EL (cell line): ENCODE results near the gene RBP2.

Source experiments
- DNase-seq: peaks from one replicate; pipeline ENCODE4 v3.0.0-alpha.2; 2016

The RBP2 gene

DNA sequence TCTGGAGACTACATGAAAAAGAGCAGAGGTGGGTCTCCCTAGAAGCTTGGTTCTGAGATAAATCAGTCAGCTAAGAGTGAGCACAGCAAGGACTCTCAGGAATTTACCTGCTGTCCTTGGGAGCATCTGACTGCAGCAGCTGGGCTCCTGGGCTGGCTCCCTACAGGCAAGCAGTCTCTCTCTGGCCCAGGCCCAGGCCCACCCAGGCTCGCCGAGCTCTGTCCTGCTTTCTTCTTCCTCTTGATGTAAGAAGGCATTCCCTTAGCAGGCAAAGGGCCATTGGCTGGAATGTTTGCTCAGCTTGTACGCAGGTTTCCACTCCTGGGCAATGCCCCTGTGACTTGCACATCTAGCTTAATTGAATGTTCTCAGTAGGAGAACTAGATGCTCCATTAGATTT lies 4.3 kb upstream of the RBP2 start:
- DNase-seq = no peak

DNA sequence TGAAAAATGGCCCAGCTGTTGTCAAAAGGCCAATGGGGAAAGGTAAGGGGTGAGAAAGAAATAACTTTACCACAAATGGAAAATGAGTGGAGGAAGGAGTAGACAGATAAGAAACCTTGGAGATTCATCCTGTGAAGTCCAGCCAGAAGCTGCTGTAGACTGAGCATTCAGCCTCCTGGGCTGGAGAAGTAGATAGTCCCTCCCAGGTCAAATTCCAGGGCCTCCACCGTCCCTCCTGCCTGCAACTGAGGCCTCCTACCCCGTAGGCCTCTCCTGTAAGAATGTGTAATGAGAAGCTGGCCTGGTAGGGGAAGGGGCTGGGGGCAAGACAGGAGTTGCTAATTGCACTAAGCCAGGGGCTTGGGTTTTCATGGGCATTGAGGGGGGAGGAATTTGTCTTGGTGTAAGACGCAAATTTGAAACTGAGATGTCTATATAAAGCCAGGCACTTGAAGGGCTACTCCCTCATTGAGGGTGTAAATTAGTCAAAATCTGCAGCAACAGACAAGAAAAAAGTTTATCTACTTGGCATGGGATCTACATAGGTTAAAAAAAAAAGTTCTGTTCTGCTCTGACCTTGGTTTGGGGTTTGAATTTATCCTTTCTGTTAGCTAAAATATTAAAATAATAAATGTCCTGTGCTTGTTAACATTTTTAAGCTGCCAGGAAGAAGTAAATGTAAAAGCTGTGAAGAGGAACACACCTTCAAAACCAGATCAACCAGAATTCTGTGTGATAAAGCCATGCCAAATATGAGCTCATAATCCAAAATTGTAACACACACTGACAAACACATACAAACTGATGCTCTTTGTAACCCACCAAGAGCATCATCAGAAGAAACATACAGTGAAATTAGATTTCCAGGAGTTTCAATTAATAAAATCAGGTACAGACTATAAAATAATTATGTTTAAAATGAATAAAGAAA lies 1.7 kb upstream of the RBP2 start:
- DNase-seq = no peak

DNA sequence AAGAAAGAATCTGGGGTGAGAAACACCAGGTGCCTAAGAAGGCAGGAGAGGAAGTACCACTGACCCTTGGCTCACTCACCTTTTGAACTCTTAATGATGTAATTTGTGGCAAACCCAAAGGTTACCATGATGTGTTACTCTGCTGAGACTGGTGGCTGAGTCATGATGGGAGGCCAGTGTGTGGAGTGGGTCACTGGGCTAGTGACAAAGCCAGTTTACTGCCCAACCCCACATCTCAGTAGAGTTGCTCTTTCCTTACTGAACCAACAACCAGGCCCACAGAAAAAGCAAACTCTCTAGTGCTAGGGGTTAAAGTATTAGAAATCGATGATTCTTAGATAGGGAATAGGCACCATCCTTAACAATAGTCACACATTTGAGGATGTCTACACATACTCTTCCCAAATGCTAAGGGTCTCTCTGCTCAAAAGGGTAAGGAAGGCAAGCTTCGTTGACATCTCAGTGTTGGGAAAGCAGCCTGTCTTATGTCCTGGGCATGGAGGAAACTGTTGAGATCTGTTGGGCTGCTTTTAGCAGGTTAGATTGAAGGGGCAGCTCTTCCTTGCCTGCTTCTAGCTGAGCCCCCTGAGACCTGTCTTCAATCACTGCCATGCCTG lies 3.1 kb downstream of the RBP2 start:
- DNase-seq = no peak

DNA sequence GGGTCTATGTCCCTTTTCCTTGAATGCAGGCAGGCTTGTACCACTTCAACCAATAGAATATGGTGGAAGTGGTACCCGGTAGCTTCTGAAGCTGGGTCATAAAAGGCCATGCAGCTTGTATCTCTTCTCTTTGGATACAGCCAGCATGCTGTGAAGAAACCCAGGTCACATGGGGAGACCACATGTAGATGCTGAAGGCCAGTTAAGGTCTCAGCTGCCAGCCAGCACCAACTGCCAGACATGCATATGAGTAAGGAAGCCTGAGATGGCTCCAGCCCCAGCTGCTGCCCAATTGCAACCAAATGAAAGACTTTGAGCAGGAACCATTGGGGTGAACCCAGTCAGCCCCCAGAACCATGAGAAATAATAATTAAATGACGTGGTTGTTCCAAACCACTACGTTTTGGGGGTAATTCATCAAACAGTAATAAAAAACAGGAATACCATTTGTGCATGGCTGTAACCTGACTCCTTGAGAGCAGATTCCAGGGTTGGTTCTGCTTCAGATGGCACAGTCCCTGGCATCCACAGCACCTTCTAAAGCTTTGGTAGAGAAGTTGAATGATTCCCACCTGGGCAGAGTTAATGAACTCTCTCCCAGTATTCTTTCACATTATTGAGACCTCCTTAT lies 3.8 kb downstream of the RBP2 start:
- no peak for DNase-seq

DNA sequence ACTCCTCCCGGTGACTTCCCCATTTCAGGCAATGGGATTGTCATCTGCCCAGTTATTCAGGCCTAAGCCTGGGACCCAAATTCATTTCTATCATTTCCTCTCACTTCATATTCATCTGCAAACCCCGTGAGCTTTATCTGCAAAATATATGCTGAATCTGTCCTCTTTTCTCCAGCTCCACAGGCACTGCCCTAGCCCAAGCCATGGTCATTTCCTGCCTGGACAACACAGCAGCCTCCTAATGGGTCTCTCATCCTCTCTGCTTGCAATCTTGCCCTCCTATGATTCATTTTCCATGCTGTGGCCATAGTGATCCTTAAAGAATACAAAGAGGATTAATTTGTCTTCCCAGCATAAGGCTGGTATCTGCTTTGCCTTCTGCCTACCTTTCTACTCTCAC lies 6.1 kb downstream of the RBP2 start:
- DNase-seq = no peak

DNA sequence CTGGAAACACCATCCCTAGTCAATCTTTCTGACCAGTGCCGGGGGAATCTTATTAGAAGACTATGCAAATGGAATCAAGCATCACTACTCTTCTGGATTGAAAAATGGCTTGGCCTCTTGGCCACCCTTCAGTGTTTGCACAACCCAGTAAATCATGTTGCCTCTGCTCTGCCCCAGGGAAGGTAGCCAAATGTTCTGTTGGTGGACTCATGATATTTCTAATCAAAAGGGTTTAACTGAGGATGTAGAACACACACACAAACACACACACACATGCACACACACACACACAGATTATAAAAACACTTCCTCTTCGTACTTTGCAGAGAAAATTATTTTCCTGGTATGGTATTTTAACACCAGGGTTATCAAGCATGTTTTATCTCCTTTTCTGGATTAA lies 7.9 kb downstream of the RBP2 start:
- DNase-seq = no peak

DNA sequence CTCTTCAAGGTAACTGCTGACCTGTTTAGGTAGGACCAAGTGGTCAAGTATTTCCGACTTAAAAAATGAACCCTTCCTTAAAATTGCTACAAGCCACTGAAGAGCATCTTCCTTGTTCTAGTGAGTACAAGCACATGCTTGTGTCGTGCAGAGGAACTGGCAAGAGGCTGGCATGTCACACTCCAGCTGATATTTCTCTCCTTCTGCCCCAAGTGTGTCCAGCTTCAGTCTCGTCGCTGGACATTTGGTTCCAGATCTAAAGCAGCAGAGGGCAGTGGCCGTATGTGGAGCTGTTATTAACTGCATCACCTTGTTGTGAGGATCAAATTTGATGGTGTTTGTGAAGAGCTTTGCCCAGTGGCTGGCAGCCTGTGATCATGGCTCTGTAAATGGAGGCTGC lies 10.0 kb downstream of the RBP2 start:
- no peak for DNase-seq

DNA sequence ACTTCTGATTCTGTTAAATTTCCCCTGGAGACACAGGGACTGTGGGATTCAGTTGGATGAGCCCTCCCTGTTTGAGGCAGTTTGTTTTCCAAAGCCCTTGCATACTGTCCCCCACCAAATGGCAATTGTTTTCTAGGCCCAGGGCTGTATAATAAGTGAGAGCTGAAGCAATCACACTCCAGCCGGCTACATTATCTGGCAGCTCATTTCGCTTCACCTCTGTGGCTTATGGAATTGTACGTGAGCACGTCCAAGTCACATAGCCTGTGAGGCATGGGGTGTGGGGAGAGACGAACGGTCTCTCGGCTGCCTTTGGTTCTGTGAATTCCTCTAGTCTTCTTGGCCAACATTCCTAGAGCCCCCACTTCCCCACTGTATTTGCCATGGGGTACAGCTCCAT lies 10.7 kb downstream of the RBP2 start:
- no peak for DNase-seq

DNA sequence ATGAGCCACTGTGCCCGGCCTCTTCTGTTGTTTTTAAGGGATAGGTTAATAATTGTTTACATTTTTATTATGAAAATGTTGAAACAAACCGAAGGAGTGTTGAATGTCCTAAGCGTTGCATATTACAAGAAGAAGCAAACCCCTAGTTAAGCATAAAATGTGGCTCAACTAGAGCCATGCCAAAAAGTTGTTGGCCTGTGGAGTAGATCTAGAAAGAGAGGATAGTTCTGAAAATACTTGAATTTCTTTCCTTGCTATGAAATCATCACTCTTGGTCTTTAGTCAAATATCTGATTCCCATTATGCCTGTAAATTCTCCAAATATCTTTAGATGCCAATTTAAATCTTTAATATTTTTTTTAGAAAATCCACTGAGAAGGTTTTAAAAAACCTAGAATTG lies 12.8 kb downstream of the RBP2 start:
- DNase-seq = no peak

DNA sequence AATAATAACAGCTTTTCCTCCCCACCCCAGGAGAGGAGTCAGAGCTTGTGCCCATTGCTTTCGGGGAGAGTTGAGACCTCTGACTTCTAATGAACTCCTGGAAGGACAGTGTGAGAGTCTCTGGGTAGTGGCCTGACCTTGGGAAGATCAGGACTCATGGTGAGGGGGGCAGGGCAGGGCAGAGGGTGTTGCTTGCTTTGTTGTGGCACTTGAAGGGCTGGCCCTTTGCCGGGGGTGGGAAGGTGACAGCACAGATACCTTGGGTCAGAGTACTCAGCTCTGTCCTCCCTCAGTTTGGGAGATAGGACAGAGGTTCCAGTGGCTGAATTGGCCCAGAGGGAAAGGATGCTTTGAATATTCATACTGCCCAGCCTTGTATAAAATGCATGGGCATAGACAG lies 15.8 kb downstream of the RBP2 start:
- no peak for DNase-seq

DNA sequence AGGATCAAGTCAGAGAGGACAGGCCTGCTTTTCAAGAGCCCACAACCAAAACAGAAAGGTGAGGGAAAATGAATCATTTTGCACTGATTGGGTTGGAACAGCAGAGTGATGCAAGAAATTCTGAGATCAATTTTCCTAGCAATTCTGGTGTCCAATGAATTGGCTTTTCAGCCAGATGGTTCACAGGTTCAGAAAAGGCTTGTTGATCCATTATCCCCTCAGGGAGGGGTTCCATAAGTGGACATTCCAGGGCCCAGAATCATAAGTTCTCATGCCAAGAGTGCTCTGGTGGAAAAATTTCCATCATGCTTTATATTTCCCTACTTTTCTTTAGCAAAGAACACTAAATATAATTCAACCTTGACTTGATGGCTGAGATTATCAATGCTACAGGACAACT lies 16.2 kb downstream of the RBP2 start:
- DNase-seq = no peak

DNA sequence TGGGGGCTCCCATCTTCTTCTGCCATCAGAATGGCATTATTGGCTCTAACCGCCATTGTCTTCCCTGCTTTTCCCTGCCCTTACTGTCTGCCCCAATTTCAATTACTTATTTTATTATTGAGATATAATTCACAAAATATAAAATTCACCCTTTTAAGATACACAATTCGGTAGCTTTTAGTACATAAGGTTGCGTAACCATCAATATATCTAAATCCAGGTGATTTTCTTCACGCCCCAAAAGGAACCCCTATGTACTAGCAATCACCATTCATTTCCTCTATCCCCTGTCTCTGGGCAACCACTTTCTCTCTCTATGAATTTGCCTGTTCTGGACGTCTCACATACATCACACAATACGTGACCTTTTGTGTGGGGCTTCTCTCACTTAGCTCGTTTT lies 18.0 kb downstream of the RBP2 start:
- DNase-seq = no peak

DNA sequence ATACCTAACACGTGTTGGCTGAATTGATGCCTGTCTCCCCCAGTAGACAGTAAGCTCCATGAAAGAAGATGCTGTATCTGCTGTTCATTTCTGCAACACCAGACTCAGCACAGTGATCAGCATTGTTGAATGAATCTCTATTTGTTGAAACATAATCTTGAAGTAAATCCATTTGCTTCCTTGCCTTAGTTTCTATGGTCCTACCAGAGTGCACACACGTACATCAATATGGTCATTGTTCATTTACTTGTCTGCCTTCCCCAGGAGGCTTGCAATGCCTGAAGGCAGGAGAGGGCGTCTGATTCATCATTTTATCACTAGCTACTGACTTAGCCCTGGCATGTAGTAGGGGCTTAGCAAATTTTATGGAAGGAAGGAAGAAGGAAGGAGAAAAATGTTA lies 19.2 kb downstream of the RBP2 start:
- DNase-seq = no peak

DNA sequence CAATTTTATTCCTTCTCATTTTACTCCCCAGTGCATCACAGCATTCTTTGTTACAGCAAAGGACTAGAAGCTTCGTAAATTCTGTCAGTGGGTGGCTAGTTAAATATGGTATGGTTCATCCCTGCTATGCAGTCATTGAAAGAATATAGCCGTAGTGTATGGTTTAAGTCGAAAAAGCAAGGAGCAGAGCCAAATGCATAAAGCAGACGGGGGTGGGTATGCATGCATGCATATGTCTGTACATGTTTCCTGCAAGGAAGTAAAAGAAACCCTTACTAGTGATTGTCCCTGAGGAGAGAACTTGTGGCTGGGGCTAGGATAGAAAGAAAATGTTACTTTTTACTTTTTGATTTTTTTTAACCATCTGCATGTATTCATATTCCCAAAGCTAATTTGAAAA lies 19.9 kb downstream of the RBP2 start:
- DNase-seq = no peak

DNA sequence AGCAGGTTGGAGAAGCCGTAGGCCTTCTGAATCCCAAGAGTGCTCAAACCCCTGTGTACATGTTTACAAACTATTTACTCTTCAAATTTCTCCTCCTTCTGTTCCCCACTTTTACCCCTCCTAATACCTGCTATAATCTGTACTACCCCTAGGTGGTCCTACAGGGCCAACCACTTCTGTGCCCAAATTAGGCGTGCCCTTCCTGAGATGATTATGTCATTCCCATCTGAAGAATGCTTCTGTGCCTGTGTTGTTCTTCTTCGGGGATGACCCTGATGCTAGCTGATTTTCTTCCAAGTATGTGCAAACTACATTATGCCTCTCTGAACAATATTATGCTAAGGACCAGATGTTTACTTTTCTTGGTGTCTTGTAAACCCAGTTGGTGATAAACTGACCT lies 20.5 kb downstream of the RBP2 start:
- DNase-seq = no peak

DNA sequence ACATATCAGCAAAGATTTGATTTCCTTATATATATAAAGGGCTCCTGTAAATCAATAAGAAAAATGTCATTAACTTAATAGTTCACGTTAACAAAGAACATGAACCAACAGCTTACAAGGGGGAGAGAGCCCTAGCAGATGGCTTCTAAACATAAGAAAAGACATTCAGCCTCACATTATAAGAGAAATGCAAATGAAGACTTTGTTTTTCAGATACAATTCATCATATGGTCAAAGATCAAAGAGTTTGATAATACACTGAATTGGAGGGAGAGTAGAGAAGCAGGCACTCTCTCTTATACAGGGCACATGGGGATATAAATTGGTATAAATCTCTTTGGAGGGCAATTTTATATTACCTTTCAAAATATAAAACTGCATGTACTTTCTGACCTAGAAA lies 21.1 kb downstream of the RBP2 start:
- DNase-seq = no peak

DNA sequence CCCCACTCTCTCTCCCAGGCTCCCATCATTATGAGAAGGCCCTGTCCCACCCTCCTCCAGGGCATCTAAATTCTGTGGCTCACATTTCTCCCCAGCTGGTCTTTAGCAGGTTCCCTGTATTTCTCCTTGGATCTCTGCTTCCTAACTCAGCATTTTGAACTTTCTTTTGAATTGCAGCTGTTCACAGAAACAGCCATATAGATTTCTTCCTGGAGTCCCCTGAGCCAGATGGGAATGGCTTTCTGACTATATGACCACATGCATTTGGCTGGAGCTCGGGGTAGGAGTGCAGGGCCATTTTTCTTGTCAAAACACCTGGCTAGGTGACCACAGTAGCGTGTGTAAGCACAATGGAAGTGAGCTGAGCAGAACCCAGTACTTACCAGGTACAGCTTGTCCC lies 22.0 kb downstream of the RBP2 start:
- no peak for DNase-seq

DNA sequence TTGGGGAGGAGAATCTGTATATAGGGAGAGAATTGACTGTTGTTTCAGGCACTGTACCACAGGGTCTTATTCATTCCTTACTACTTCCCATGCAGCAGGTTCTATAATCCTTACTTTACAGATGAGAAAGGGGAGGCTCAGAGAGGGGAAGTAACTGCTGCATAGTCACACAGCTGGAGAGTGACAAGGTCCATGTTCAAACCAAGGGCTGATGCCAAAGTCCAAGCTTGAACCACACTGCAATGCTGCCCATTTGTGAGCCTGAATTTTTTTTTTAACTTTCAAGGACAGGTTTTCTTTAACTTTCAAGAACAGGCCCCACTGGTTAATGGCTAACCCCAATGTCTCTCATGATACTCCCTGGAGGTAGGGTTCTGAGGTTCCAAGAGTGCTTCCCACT lies 26.2 kb downstream of the RBP2 start:
- no peak for DNase-seq

DNA sequence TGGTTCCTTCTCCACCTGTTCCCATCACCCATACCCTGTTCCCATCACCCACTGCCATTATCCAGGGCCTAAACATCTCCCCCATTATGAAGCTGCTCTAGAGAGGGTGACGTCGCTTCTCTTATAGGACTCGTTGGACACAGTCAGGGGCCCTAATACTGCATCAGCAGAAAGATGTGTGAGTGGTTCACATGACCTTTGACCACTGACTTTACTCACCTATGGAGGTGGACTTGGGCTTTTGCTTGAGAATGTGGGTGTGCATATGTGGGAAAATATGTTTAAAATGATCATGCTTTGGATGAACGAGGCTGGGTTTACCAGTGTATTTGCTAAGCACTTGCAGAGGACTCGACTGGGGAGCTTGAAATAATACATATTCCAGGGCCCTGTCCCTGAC lies 26.8 kb downstream of the RBP2 start:
- no peak for DNase-seq

DNA sequence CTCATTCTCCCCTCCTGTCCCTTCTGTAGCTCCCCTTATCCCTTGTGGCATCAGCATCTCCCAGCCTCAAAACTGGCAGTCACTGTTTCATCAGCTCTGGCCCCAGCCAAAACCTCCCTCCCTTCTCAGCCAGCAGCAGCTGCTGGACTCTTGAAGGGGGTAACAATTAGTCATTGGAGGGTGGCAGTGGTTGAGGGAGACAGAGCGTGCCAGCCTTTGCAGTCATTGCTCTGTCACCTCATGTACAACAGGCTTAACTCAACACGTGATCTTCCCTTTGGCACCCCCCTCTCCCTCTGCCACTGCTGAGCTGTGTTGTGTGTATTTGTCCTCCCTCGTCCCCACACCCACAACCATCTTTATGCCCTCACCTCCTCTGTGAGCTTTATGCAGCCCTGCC lies 28.2 kb downstream of the RBP2 start:
- no peak for DNase-seq

DNA sequence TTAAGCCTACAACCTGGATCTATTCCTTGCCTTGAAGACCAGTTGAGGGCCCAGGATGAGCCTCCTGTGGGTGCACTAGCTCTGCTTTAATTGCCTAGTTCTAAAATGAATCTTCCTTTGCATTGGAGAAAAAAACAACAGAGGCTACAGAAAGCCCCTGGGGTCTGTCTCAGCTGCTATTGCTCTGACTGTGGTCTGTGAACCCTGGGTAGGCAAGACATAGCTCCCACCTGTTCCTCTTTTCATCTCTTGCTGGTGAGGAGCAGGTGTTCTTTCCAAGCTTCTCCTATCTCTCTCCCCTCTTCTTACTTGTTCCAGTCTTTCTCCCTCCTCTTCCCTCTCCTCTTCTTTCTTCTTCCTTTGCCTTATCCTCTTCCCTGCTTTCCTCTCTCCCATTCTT lies 28.8 kb downstream of the RBP2 start:
- DNase-seq = no peak

DNA sequence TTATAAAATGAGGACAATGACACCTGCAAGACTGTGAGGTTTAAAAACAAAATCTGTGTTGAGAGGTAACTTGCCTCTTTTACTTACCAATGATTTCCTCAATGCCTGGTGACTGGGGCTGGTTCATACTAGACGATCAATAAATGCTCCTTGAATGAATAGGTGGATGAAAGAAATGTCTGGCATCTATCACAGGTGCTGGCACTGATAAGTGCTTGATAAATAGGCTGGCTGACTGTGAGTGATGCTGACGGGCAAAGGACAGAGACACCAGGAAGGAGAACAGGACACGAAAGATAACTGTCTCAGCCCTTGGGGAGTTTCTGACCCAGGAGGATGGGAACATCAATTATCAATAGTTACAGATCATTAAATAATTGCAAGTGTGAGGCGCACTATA lies 31.9 kb downstream of the RBP2 start:
- DNase-seq = no peak

DNA sequence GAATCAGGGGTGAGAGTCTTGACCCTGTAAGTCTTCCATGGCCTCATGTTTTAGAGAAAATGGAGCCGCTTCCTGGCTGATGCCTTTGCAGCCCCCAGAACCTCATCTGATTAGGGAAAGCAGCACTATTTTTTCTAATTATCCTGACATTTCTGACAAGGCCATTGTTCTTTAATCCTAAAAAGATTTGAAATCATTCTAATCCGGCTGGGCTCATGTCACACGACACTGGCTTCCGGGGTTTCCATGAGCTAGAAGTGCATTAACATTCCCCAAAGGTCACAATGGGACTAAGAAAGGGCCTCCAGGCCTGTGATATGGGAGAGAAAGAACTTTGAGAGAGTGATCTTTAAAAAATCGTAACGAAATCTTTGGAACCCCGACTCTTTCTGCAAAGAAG lies 33.1 kb downstream of the RBP2 start:
- no peak for DNase-seq

DNA sequence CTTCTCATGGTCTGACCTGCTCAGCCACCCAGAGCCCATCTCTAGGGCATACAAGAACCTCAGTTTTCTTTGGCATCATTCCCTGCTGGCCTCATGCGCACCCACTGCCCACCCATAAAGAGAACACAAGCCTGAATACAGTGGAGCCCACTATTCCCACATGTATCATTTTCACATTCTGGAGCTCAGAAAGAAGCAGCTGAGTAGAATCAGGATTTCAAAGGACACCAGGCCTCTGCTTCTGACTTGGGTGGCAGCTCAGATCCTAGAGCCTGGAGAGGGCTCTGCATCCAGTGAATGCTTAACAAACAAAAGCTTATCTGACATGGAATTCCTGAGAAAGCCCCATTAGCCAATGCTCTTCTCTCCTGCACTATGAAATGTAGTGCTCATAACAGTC lies 34.7 kb downstream of the RBP2 start:
- no peak for DNase-seq
